Right lobe of liver (tissue), 4 donors: Measurements from ENCODE around the gene SERPINH1.

Experiments
- CTCF ChIP-seq, 4 donors: fragments of 200-600 bp in 3 of 4; fragments of 450-650 bp in 1 of 4; IDR thresholded peaks; one replicate each; pipeline versions ENCODE4 v1.5.1 to v1.8.0; 2016 to 2022; ENCODE audit warnings: antibody characterized with exemption in 4 of 4, mild to moderate bottlenecking in 2 of 4
- POLR2A ChIP-seq: fragments of 450-650 bp; IDR thresholded peaks from one replicate; pipeline ENCODE4 v1.6.1; 2017; ENCODE audit warnings: antibody characterized with exemption, mild to moderate bottlenecking
- donor health status: DM: no; HTN: no; CAD: no.
- donor health status: DM: no; HTN: no; CAD: no.
- donor health status: DM: no; HTN: yes; CAD: no.

DNA sequence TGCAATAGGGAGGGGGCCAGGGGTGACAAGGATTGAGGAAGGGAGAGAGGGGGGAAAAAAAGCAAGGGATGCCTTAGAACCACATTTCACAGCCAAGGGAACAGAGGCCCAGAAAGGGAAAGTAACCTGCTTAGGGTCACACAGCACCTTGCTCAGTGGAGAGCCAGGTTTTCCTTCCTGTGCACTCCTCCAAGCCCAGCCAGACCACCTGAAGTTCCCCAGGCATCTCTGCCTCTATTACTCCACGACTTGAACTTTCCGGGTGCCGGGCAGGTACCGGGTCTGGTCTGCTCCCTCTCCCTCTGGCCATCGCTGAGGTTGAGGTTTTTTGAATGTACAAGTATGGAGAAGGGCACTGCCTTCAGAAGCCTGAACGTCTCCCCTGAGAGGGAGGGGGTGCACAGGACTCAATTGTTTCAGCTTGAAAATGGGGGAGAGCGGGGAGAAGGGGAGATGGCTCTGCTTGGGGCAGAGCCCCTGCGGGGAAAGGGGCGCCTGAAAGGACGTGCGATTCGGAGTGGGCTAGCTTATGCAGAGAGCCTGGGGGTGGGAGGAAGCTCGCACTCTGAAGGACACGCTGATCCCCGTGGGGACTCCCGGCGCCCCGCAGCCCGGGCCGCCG, 516 bp upstream of the SERPINH1 start:
- TF ChIP-seq CTCF (IDR thresholded peaks at IDR 0.05) = no peak
- no peak for TF ChIP-seq POLR2A
